ENCODE data around the gene CDC42BPB.

GRCh38 chr14:103031956-103032355 lies 25.4 kb downstream of the CDC42BPB start:
- TF ChIP-seq CTCF (IDR thresholded peaks at IDR 0.05) (peak in 4 of 7 experiments; percentile 5 to 23 (median 17)), POLR2A (IDR thresholded peaks at IDR 0.05) (no peak)
